ENCODE measurements around the gene FILIP1L.

The FILIP1L gene

DNA sequence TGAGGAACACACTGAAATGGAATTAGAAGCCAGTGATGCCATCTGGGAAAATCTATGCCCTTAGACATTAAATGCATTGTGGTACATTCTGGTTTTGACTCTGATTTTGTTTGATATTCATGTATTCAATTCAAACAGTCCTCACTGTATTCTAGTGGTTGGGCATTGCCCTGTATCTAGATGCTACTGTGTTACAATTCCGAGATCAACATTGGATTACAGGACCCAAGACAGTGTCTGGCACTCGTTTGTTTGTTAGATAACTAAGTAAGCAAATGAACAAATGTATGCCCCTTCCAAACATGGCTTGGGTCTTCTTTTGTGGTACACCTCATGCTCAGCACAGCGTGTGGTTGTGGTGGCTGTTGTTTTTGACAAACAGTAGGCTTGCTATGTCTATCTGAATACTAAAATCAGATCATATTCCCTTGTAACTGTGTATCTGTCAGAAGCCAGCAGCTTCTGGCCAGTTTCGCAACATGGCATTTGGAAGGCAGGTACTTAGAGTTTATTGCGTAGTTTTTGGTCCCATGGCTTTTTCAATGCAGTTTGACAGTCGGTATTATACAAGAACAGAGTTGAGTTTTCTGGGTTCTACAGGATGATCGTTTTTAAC is 5.7 kb downstream of the FILIP1L start:
- Histone ChIP-seq H3K79me2 (ENCODE audit: control insufficient read depth, insufficient read depth, low read length, unreplicated experiment) (no peaks in the 10 kb centered on the region), H3K4me1 (ENCODE audit: control insufficient read depth, insufficient read depth, low read length, unreplicated experiment) (peaks cover 33% of the 10 kb centered on the region), H2AFZ (ENCODE audit: low read length, unreplicated experiment) (no peak overlapping the region), H3K27ac (ENCODE audit: low read depth, low read length) (no peak overlapping the region), H3K36me3 (ENCODE audit: insufficient read depth, low read length) (no peaks in the 10 kb centered on the region), H3K27me3 (ENCODE audit: insufficient read depth, low read length) (no peaks in the 10 kb centered on the region), H3K4me3 (ENCODE audit: low read depth, low read length) (no peak overlapping the region)

DNA sequence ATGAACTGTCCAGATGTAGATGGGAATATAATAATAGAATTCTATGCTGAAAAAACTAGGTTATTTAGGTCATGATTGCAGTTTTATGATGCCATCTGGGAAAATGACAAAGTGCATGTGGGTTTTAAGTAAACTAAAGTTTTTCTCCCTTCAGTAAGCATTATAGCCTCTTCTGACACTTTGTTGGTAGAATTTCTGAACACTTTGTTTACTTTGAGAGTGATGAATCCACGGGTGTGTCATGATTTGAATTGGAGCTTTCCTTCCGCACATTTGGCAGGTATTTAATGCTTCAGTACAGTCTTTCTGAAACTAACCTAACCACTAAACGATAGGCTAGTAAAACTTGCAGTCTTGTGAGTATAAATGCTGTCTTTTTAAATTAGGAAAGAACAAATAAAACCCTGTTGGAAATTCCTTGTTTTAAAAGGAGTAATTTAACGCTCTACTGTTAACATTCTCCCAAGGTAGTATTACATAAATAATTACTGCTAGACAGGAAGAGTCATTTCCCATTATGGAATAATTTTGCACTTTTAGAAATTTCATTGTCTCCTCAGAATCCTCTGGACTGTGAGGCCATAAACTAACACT is 7.0 kb downstream of the FILIP1L start:
- Histone ChIP-seq H2AFZ (ENCODE audit: low read length, unreplicated experiment) (no peak overlapping the region), H3K36me3 (ENCODE audit: insufficient read depth, low read length) (no peaks in the 10 kb centered on the region), H3K4me3 (ENCODE audit: low read depth, low read length) (no peak overlapping the region), H3K4me1 (ENCODE audit: control insufficient read depth, insufficient read depth, low read length, unreplicated experiment) (peaks cover 33% of the 10 kb centered on the region), H3K27ac (ENCODE audit: low read depth, low read length) (no peak overlapping the region), H3K79me2 (ENCODE audit: control insufficient read depth, insufficient read depth, low read length, unreplicated experiment) (no peaks in the 10 kb centered on the region), H3K27me3 (ENCODE audit: insufficient read depth, low read length) (no peaks in the 10 kb centered on the region)

- Histone ChIP-seq H3K27ac (ENCODE audit: low read depth, low read length) (no peak overlapping the region), H3K79me2 (ENCODE audit: control insufficient read depth, insufficient read depth, low read length, unreplicated experiment) (no peaks in the 10 kb centered on the region), H3K4me3 (ENCODE audit: low read depth, low read length) (no peak overlapping the region), H3K36me3 (ENCODE audit: insufficient read depth, low read length) (no peaks in the 10 kb centered on the region), H2AFZ (ENCODE audit: low read length, unreplicated experiment) (no peak overlapping the region), H3K4me1 (ENCODE audit: control insufficient read depth, insufficient read depth, low read length, unreplicated experiment) (peaks cover 33% of the 10 kb centered on the region), H3K27me3 (ENCODE audit: insufficient read depth, low read length) (no peaks in the 10 kb centered on the region)
Observed at GRCh38 chr3:100106531-100107141, 7.7 kb downstream of the FILIP1L start.

DNA sequence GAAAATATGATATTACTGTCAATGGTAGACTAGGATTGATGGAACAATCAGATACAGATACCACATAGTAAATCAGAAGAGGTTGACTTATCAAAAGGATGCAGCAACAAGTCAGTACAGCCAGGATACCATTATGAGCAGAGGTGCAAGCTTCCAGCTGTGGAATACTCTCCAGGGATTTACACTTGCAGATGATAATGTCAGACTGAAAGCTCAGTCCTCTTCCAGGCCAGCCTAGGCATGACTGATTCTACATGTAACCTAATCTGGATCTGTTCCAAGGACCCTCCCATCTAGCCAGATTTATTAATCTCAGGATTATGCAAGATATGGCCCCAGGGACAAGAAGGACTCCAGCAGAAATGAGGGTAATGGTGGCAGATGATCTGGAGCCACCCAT is 8.2 kb downstream of the FILIP1L start:
- peaks cover 33% of the 10 kb centered on the region for H3K4me1 ChIP-seq (ENCODE audit: control insufficient read depth, insufficient read depth, low read length, unreplicated experiment)
- no peak overlapping the region for H2AFZ ChIP-seq (ENCODE audit: low read length, unreplicated experiment)
- H3K27ac ChIP-seq (ENCODE audit: low read depth, low read length), result no peak overlapping the region
- H3K79me2 ChIP-seq (ENCODE audit: control insufficient read depth, insufficient read depth, low read length, unreplicated experiment), result no peaks in the 10 kb centered on the region
- H3K36me3 ChIP-seq (ENCODE audit: insufficient read depth, low read length), result no peaks in the 10 kb centered on the region
- H3K27me3 ChIP-seq (ENCODE audit: insufficient read depth, low read length), result no peaks in the 10 kb centered on the region
- no peak overlapping the region for H3K4me3 ChIP-seq (ENCODE audit: low read depth, low read length)

DNA sequence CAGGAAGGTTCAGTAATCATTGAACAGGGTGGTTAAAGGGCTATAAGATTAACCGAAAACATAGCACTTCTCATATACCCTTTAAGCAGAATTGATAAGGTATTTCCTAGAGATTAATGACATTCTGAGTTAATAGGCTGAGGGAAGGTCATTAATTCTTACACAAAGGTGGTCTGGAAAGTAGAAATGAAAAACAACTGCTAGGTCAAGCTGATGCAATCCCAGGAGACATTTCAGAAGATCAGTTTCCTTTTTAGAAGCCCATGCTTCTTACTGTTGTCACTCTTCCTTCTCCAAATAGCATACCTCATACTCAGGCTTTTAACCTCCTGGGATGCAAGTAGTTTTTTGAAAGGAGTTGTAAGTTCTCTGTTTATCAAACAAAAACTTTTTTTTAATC is 8.8 kb downstream of the FILIP1L start:
- Histone ChIP-seq H3K27me3 (ENCODE audit: insufficient read depth, low read length) (no peaks in the 10 kb centered on the region), H3K4me1 (ENCODE audit: control insufficient read depth, insufficient read depth, low read length, unreplicated experiment) (peaks cover 33% of the 10 kb centered on the region), H3K36me3 (ENCODE audit: insufficient read depth, low read length) (no peaks in the 10 kb centered on the region), H3K79me2 (ENCODE audit: control insufficient read depth, insufficient read depth, low read length, unreplicated experiment) (no peaks in the 10 kb centered on the region), H2AFZ (ENCODE audit: low read length, unreplicated experiment) (peak overlapping the region; percentile 49), H3K27ac (ENCODE audit: low read depth, low read length) (no peak overlapping the region), H3K4me3 (ENCODE audit: low read depth, low read length) (no peak overlapping the region)

DNA sequence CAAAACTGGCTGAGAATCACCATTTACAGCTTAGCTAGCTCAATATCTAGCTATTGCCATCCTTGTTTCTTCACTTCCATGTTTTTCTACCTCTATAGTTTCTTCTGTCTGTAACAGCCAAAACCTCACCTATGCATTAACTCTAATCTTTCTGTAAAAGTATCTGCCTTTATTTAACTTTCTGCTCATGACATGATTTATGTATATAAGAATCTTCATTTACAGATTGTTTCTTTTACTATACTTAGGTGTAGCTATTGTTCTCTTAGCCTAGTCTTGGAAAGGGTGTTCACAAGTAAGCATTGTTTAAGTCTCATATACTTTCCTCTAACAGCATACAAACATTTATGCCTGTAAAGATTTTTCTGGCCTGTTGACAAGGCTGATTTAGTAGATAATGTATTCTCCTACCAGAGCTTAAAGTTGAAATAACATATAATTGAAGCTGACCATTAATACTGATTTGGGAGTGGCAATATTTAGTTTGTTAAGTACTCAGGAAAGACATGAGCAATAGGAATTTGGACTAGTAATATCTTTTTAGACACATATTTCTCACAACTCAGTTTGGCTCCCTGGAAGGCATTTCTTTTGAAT is 9.4 kb downstream of the FILIP1L start:
- Histone ChIP-seq H3K27me3 (ENCODE audit: insufficient read depth, low read length) (no peaks in the 10 kb centered on the region), H3K27ac (ENCODE audit: low read depth, low read length) (no peak overlapping the region)

DNA sequence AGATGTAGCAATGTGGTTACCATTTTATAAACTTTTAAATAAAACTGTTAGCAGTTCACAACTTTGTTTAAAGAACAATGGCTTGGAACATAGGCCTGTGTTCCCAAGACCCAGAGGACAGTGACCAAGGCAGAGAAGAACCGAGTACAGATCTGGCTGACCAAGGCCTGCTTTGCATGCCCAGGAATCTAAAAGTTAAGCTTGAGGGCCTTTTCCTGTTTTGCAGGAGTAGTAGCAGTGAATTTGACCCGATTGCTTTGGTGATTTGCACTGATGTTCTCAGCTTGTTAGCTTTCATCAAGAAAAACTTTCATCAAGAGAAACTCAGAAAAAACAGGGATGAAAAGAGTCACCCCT is 9.9 kb downstream of the FILIP1L start:
- H3K36me3 ChIP-seq (ENCODE audit: insufficient read depth, low read length), result no peaks in the 10 kb centered on the region
- H3K4me1 ChIP-seq (ENCODE audit: control insufficient read depth, insufficient read depth, low read length, unreplicated experiment), result peaks cover 33% of the 10 kb centered on the region
- no peak overlapping the region for H3K27ac ChIP-seq (ENCODE audit: low read depth, low read length)
- no peaks in the 10 kb centered on the region for H3K27me3 ChIP-seq (ENCODE audit: insufficient read depth, low read length)
- no peak overlapping the region for H2AFZ ChIP-seq (ENCODE audit: low read length, unreplicated experiment)
- H3K79me2 ChIP-seq (ENCODE audit: control insufficient read depth, insufficient read depth, low read length, unreplicated experiment), result no peaks in the 10 kb centered on the region
- no peak overlapping the region for H3K4me3 ChIP-seq (ENCODE audit: low read depth, low read length)

More for the DNA sequence above, 9.4 kb downstream of the FILIP1L start:
- H2AFZ ChIP-seq (ENCODE audit: low read length, unreplicated experiment), result peak overlapping the region; percentile 49
- H3K79me2 ChIP-seq (ENCODE audit: control insufficient read depth, insufficient read depth, low read length, unreplicated experiment), result no peaks in the 10 kb centered on the region
- H3K4me3 ChIP-seq (ENCODE audit: low read depth, low read length), result no peak overlapping the region
- no peaks in the 10 kb centered on the region for H3K36me3 ChIP-seq (ENCODE audit: insufficient read depth, low read length)
- peaks cover 33% of the 10 kb centered on the region for H3K4me1 ChIP-seq (ENCODE audit: control insufficient read depth, insufficient read depth, low read length, unreplicated experiment)

GRCh38 chr3:100103558-100104441 is 10.5 kb downstream of the FILIP1L start:
- no peaks in the 10 kb centered on the region for H3K27me3 ChIP-seq (ENCODE audit: insufficient read depth, low read length)
- H3K4me1 ChIP-seq (ENCODE audit: control insufficient read depth, insufficient read depth, low read length, unreplicated experiment), result peaks cover 33% of the 10 kb centered on the region
- H3K4me3 ChIP-seq (ENCODE audit: low read depth, low read length), result no peak overlapping the region
- no peaks in the 10 kb centered on the region for H3K79me2 ChIP-seq (ENCODE audit: control insufficient read depth, insufficient read depth, low read length, unreplicated experiment)
- H3K27ac ChIP-seq (ENCODE audit: low read depth, low read length), result no peak overlapping the region
- H2AFZ ChIP-seq (ENCODE audit: low read length, unreplicated experiment), result no peak overlapping the region
- H3K36me3 ChIP-seq (ENCODE audit: insufficient read depth, low read length), result no peaks in the 10 kb centered on the region

DNA sequence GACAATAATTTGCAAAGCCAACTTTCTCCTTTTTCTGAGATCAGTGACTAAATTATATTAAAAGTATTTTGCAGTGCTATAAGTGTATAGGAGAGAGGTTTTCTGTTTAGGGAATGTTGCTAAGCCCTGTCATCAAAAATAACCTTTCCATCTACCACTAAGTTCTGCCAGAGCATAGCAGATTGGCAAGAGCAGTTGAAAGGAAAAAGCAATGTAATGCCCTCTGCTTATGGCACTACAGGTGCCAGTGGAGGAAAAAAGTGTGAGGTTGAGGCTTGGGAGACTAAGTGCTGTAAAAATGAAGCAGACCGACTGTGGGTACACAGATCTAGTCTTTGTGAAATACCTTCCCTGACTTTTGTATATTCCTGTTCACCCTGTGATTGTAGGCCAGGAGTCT is 11.5 kb downstream of the FILIP1L start:
- no peaks in the 10 kb centered on the region for H3K79me2 ChIP-seq (ENCODE audit: control insufficient read depth, insufficient read depth, low read length, unreplicated experiment)
- no peaks in the 10 kb centered on the region for H3K27me3 ChIP-seq (ENCODE audit: insufficient read depth, low read length)
- no peak overlapping the region for H2AFZ ChIP-seq (ENCODE audit: low read length, unreplicated experiment)
- H3K4me3 ChIP-seq (ENCODE audit: low read depth, low read length), result no peak overlapping the region
- no peaks in the 10 kb centered on the region for H3K36me3 ChIP-seq (ENCODE audit: insufficient read depth, low read length)
- no peak overlapping the region for H3K27ac ChIP-seq (ENCODE audit: low read depth, low read length)
- H3K4me1 ChIP-seq (ENCODE audit: control insufficient read depth, insufficient read depth, low read length, unreplicated experiment), result peaks cover 33% of the 10 kb centered on the region

- Histone ChIP-seq H3K4me1 (ENCODE audit: control insufficient read depth, insufficient read depth, low read length, unreplicated experiment) (peaks cover 14% of the 10 kb centered on the region), H3K36me3 (ENCODE audit: insufficient read depth, low read length) (no peaks in the 10 kb centered on the region), H2AFZ (ENCODE audit: low read length, unreplicated experiment) (no peak overlapping the region)
Observed at GRCh38 chr3:100100425-100100824, 13.9 kb downstream of the FILIP1L start.

More at GRCh38 chr3:100100425-100100824, 13.9 kb downstream of the FILIP1L start:
- Histone ChIP-seq H3K27me3 (ENCODE audit: insufficient read depth, low read length) (no peaks in the 10 kb centered on the region), H3K79me2 (ENCODE audit: control insufficient read depth, insufficient read depth, low read length, unreplicated experiment) (no peaks in the 10 kb centered on the region), H3K4me3 (ENCODE audit: low read depth, low read length) (no peak overlapping the region), H3K27ac (ENCODE audit: low read depth, low read length) (no peak overlapping the region)
